ENCODE results near the gene FHOD1. TPM values are rescaled to one million over a fixed set of nuclear protein-coding genes. Genes with fewer than 3 reads are reported as not detected.

The FHOD1 gene
- total and polyA plus RNA-seq, 10 of the 15 experiments (the other 5 are each of a cell fraction or from before 2014, with no cell fraction given): 8.9 to 65.7 (median 18.1) TPM

DNA sequence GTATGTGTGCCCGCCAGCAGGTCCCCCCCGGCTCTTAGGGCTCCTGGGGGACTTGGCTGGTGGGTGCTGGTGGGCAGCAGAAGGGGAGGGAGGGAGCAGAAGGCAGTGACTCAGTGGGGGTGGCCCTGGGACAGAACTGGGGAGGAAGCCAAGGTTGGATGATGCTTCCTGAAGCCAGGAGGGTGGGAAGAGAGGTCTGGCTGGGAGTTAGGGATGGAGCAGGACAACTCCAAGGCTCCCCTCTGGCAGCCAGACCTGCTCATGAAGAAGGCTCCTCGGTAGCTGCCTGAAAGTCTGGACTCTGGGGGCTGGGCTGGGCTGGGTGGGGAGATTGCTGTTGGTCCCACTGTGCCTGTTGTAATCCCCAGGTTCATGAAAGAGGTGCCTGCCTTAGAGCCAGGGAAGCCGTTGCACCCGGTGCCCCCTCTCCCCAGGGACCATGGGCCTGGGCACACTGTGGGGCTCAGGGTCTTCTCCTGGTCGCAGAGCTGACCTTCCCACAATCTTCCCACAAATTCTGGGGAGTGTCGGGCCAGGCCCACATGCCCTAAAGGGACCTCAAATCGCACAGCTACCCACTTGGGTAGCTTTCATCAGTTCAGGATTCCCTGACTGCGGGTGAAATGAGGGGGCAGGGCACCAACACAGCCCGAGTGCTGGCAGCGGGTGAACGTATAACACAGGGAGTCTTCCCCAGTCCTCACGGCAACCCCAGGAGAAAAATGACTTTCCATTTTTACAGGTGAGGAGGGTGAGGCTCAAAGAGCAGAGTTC lies 30.9 kb upstream of the FHOD1 start:
- no peaks in the 10 kb centered on the region; a peak in 1 of 4 replicates for H3K36me3 ChIP-seq (ENCODE audit: control insufficient read depth in 2 of 2, insufficient read depth in 2 of 2, low read length in 1 of 2)
- intact Hi-C loops (cut with micrococcal nuclease; ENCODE audit: unreplicated experiment) (loop anchor here (1.0 to 5.0 kb wide), 3 partner anchors 49 to 119 kb away; partner anchors contain the start of genes KCTD19 and LRRC36), in situ Hi-C loops (cut with MboI) (no loop called here)
- no peak; the same call in 2 of the 3 replicates for ATAC-seq
- H3K4me3 ChIP-seq: peak overlapping the region; percentile 74
- CTCF ChIA-PET: interaction anchor here (0.6 to 3.0 kb wide), 21 partner anchors 11 to 187 kb away, joined by 3 to 23 read pairs (median 3); partner anchors contain the start of genes FHOD1, KCTD19 and SLC9A5
- peak overlapping the region; percentile 62 for H3K9ac ChIP-seq (ENCODE audit: control insufficient read depth, insufficient read depth, low read length)
- H2AFZ ChIP-seq (ENCODE audit: control insufficient read depth, low read depth, low read length): peak overlapping the region; percentile 69
- SMC1A ChIA-PET (ENCODE audit: uncharacterized antibody, unreplicated experiment): interaction anchor here (1.3 to 3.6 kb wide), 5 partner anchors 13 to 61 kb away, joined by 4 to 16 read pairs (median 6); no protein-coding TSS in a partner anchor
- POLR2A ChIA-PET: interaction anchor here (0.5 kb wide), 1 partner anchor 301 kb away, joined by 5 read pairs; no protein-coding TSS in a partner anchor
- H3K4me1 ChIP-seq (ENCODE audit: control insufficient read depth, insufficient read depth, low read length): peaks cover 4% of the 10 kb centered on the region; the same call in 1 of the 2 replicates
- no peak for FAIRE-seq
- H3K27ac ChIP-seq (ENCODE audit: control insufficient read depth, insufficient read depth): peak overlapping the region; percentile 6
- no peak for TF ChIP-seq FOXK2 (IDR thresholded peaks at IDR 0.05)
- TF ChIP-seq ZNF274 (IDR thresholded peaks at IDR 0.05; ENCODE audit: insufficient read depth, insufficient read length): no peak
- TF ChIP-seq, protein P1, sequence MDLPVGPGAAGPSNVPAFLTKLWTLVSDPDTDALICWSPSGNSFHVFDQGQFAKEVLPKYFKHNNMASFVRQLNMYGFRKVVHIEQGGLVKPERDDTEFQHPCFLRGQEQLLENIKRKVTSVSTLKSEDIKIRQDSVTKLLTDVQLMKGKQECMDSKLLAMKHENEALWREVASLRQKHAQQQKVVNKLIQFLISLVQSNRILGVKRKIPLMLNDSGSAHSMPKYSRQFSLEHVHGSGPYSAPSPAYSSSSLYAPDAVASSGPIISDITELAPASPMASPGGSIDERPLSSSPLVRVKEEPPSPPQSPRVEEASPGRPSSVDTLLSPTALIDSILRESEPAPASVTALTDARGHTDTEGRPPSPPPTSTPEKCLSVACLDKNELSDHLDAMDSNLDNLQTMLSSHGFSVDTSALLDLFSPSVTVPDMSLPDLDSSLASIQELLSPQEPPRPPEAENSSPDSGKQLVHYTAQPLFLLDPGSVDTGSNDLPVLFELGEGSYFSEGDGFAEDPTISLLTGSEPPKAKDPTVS (IDR thresholded peaks at IDR 0.05; ENCODE audit: low read depth, low read length): no peak
- no peak for TF ChIP-seq CBX3 (IDR thresholded peaks at IDR 0.05; ENCODE audit: borderline replicate concordance, low read depth)
- TF ChIP-seq ZNF384 (IDR thresholded peaks at IDR 0.05; ENCODE audit: borderline replicate concordance, low read depth, low read length): no peak
- no peak for TF ChIP-seq LARP7 (IDR thresholded peaks at IDR 0.05)
- H3K4me2 ChIP-seq (ENCODE audit: control insufficient read depth, insufficient read depth): peak overlapping the region; percentile 91
- DNase-seq (ENCODE audit: low read depth, low spot score): no peak
- H3K27me3 ChIP-seq (replicated peaks in 1 of 2; ENCODE audit: control insufficient read depth in 2 of 2, insufficient read depth in 2 of 2, low read length in 1 of 2): no peaks in the 10 kb centered on the region
- no peaks in the 10 kb centered on the region for H4K20me1 ChIP-seq (ENCODE audit: control insufficient read depth, insufficient read depth)
- H3K79me2 ChIP-seq (ENCODE audit: control insufficient read depth, insufficient read depth, low read length): 0 out of 2 replicates have a peak, but pooled peaks cover 2% of the 10 kb centered on the region
- no TSS peak for BruUV-seq (replicated peaks)
- RAD21 ChIA-PET (ENCODE audit: unreplicated experiment): interaction anchor here (0.6 to 2.3 kb wide), 9 partner anchors 18 to 123 kb away, joined by 3 to 9 read pairs (median 4); partner anchors contain the start of genes FHOD1 and TMEM208
- 22% methylated on average over 12 of the region's 13 CpGs for WGBS (ENCODE audit: insufficient coverage, insufficient replicate concordance, low lambda C conversion rate, missing lambda C conversion rate)
- H3K9me3 ChIP-seq (replicated peaks; ENCODE audit: control insufficient read depth, insufficient read depth, low read length): no peaks in the 10 kb centered on the region

All from GM12878 (cell line).